AG10803 (cell line): ENCODE data around the gene NDUFAF5.
"Not testable (repeated sequence)": the region's sequence is repeated elsewhere in the genome, so short reads cannot be mapped to it uniquely, and the experiment has no call there.

Source experiments
- DNase-seq: peaks from one replicate; pipeline ENCODE4 v3.0.0; 2010; ENCODE audit warnings: low read depth
- H3K4me3 ChIP-seq: 2 replicates; pipeline ENCODE4 v1.5.1; 2011; ENCODE audit warnings: mild to moderate bottlenecking, low read length, control low read depth
- CTCF ChIP-seq: conservative IDR thresholded peaks from 2 replicates; pipeline ENCODE4 v1.5.1; 2011; ENCODE audit warnings: mild to moderate bottlenecking, low read length, control low read depth, inconsistent platforms

Gene NDUFAF5

GRCh38 chr20:13784893-13785715 is at the start of gene NDUFAF5, which contains the start of gene ESF1:
Gene NDUFAF5, plus strand, starts transcription at chr20:13785028. Its CDS starts 41 bp downstream, at chr20:13785069.
Gene ESF1, minus strand, starts transcription at chr20:13784919. Its CDS starts 1,779 bp downstream, at chr20:13783140.
- peak within 1 kb of the TSS; percentile 93 for H3K4me3 ChIP-seq
- no peak for TF ChIP-seq CTCF
- peak; percentile 97 for DNase-seq

GRCh38 chr20:13735826-13736225 is 49.0 kb upstream of the NDUFAF5 start:
- DNase-seq, result no peak
- H3K4me3 ChIP-seq, result no peak overlapping the region
- TF ChIP-seq CTCF, result no peak

GRCh38 chr20:13736436-13737191 is 48.2 kb upstream of the NDUFAF5 start:
- TF ChIP-seq CTCF, result no peak
- DNase-seq, result peak; percentile 91
- H3K4me3 ChIP-seq, result no peak overlapping the region

GRCh38 chr20:13738187-13738586 is 46.6 kb upstream of the NDUFAF5 start:
- H3K4me3 ChIP-seq, DNase-seq: not testable (repeated sequence)

- no peak for TF ChIP-seq CTCF
- H3K4me3 ChIP-seq, result no peak overlapping the region
- DNase-seq, result peak; percentile 17
These were observed 44.8 kb upstream of the NDUFAF5 start for GRCh38 chr20:13739731-13740649.

GRCh38 chr20:13741879-13742278 is 42.9 kb upstream of the NDUFAF5 start:
- TF ChIP-seq CTCF, result no peak
- no peak for DNase-seq
- no peak overlapping the region for H3K4me3 ChIP-seq

- no peak overlapping the region for H3K4me3 ChIP-seq
- DNase-seq, result no peak
- TF ChIP-seq CTCF, result no peak
These were observed 40.5 kb upstream of the NDUFAF5 start for GRCh38 chr20:13744352-13744751.
